ENCODE results near the gene MMAA. TPM values are rescaled to one million over a fixed set of nuclear protein-coding genes. Genes with fewer than 3 reads are reported as not detected.
"Not testable (repeated sequence)": the region's sequence is repeated elsewhere in the genome, so short reads cannot be mapped to it uniquely, and the experiment has no call there.

MMAA gene
- total RNA-seq, 1 donor from 2014 or later = 3.5 TPM

DNA sequence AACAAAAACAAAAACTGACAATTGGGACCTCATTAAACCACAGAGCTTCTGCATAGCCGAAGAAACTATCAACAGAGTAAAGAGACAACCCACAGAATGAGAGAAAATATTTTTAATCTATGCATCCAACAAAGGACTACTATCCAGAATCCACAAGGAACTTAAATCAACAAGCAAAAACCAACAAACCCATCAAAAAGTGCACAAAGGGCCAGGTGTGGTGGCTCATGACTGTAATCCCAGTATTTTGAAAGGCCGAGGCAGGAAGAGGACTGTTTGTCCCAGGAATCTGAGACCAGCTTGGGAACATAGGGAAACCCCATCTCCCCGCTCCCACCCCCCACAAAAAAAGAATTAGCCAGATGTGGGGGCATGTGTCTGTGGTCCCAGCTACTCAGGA lies 71.4 kb downstream of the MMAA start:
- H3K4me1 Mint-ChIP-seq (ENCODE audit: low read depth, unreplicated experiment) = no peaks in the 10 kb centered on the region
- DNase-seq = no peak
- H3K9me3 Mint-ChIP-seq (ENCODE audit: unreplicated experiment) = peaks cover 4% of the 10 kb centered on the region
- peaks cover 9% of the 10 kb centered on the region for H3K36me3 Mint-ChIP-seq (ENCODE audit: unreplicated experiment)
- TF ChIP-seq, protein P1, sequence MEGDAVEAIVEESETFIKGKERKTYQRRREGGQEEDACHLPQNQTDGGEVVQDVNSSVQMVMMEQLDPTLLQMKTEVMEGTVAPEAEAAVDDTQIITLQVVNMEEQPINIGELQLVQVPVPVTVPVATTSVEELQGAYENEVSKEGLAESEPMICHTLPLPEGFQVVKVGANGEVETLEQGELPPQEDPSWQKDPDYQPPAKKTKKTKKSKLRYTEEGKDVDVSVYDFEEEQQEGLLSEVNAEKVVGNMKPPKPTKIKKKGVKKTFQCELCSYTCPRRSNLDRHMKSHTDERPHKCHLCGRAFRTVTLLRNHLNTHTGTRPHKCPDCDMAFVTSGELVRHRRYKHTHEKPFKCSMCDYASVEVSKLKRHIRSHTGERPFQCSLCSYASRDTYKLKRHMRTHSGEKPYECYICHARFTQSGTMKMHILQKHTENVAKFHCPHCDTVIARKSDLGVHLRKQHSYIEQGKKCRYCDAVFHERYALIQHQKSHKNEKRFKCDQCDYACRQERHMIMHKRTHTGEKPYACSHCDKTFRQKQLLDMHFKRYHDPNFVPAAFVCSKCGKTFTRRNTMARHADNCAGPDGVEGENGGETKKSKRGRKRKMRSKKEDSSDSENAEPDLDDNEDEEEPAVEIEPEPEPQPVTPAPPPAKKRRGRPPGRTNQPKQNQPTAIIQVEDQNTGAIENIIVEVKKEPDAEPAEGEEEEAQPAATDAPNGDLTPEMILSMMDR (IDR thresholded peaks at IDR 0.05; ENCODE audit: partially characterized antibody, unreplicated experiment) = no peak
- no peak overlapping the region for H3K4me3 Mint-ChIP-seq (ENCODE audit: unreplicated experiment)
- H3K27me3 Mint-ChIP-seq (ENCODE audit: unreplicated experiment) = no peaks in the 10 kb centered on the region
- no peak overlapping the region for H3K27ac Mint-ChIP-seq (ENCODE audit: unreplicated experiment)

GRCh38 chr4:145691416-145691815 lies 72.2 kb downstream of the MMAA start:
- peaks cover 11% of the 10 kb centered on the region for H3K36me3 Mint-ChIP-seq (ENCODE audit: unreplicated experiment)
- not testable (repeated sequence) for H3K27me3 Mint-ChIP-seq (ENCODE audit: unreplicated experiment); DNase-seq; H3K4me1 Mint-ChIP-seq (ENCODE audit: low read depth, unreplicated experiment); H3K9me3 Mint-ChIP-seq (ENCODE audit: unreplicated experiment); H3K4me3 Mint-ChIP-seq (ENCODE audit: unreplicated experiment); H3K27ac Mint-ChIP-seq (ENCODE audit: unreplicated experiment)

GRCh38 chr4:145694929-145695328 lies 75.7 kb downstream of the MMAA start:
- Mint-ChIP-seq H3K27ac (ENCODE audit: unreplicated experiment) (no peak overlapping the region), H3K4me3 (ENCODE audit: unreplicated experiment) (no peak overlapping the region), H3K36me3 (ENCODE audit: unreplicated experiment) (peaks cover 11% of the 10 kb centered on the region), H3K4me1 (ENCODE audit: low read depth, unreplicated experiment) (no peaks in the 10 kb centered on the region), H3K27me3 (ENCODE audit: unreplicated experiment) (peaks cover 4% of the 10 kb centered on the region), H3K9me3 (ENCODE audit: unreplicated experiment) (peaks cover 2% of the 10 kb centered on the region)
- TF ChIP-seq, protein P1 (IDR thresholded peaks at IDR 0.05; ENCODE audit: partially characterized antibody, unreplicated experiment) = no peak
- DNase-seq = no peak

DNA sequence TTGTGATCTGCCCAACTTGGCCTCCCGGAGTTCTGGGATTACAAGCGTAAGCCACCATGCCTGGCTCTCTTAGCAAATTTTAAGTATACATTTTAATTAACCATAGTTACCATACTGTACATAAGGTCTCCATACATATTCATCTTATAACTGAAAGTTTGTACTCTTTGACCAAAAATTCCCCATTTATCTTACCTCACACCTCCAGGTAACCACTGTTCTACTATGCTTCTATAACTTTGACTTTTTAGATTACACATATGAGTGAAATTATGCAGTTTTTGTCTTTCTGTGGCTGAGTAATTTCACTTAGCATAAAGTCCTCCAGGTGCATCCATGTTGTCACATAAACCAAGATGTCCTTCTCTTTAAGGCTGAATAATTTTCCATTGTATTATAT lies 78.1 kb downstream of the MMAA start:
- peaks cover 2% of the 10 kb centered on the region for H3K9me3 Mint-ChIP-seq (ENCODE audit: unreplicated experiment)
- no peak overlapping the region for H3K27ac Mint-ChIP-seq (ENCODE audit: unreplicated experiment)
- no peaks in the 10 kb centered on the region for H3K4me1 Mint-ChIP-seq (ENCODE audit: low read depth, unreplicated experiment)
- H3K27me3 Mint-ChIP-seq (ENCODE audit: unreplicated experiment) = peaks cover 6% of the 10 kb centered on the region
- H3K36me3 Mint-ChIP-seq (ENCODE audit: unreplicated experiment) = peaks cover 11% of the 10 kb centered on the region
- no peak overlapping the region for H3K4me3 Mint-ChIP-seq (ENCODE audit: unreplicated experiment)
- DNase-seq = no peak
- TF ChIP-seq, protein P1 (IDR thresholded peaks at IDR 0.05; ENCODE audit: partially characterized antibody, unreplicated experiment) = no peak

GRCh38 chr4:145698507-145698906 lies 79.3 kb downstream of the MMAA start:
- Mint-ChIP-seq H3K4me1 (ENCODE audit: low read depth, unreplicated experiment) (no peaks in the 10 kb centered on the region), H3K27me3 (ENCODE audit: unreplicated experiment) (peaks cover 7% of the 10 kb centered on the region), H3K36me3 (ENCODE audit: unreplicated experiment) (peaks cover 11% of the 10 kb centered on the region), H3K4me3 (ENCODE audit: unreplicated experiment) (no peak overlapping the region), H3K9me3 (ENCODE audit: unreplicated experiment) (peaks cover 2% of the 10 kb centered on the region), H3K27ac (ENCODE audit: unreplicated experiment) (no peak overlapping the region)
- DNase-seq = no peak
- TF ChIP-seq, protein P1 (IDR thresholded peaks at IDR 0.05; ENCODE audit: partially characterized antibody, unreplicated experiment) = no peak

Data from glutamatergic neuron (in vitro differentiated cells).